ENCODE measurements around the gene TMEM53.

DNA sequence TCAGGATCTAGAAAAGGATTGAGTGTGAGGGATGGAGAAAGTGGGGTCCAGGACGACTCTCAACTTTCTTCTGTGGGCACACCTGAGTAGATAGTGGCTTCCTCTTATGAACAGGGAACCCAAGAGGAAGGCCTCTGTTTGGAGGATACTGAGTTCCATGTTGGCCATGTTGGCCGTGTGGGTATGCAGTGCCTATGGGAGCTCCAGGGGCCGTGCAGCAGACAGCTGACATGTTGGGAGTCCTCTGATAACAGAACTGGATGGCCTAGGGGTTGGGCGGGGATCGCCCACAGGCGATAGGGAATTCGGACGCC lies 43.0 kb downstream of the TMEM53 start:
- TF ChIP-seq POLR2A (IDR thresholded peaks at IDR 0.05): no peak
- TF ChIP-seq CTCF (IDR thresholded peaks at IDR 0.05): no peak

All from prostate gland (tissue), 2 donors.